Sigmoid colon (tissue), 4 donors: ENCODE results near the gene TSPAN9.

Experiments used
- CTCF ChIP-seq, 4 experiments: fragments of 450-650 bp in 3 of 4; fragments of 200-600 bp in 1 of 4; IDR thresholded peaks; one replicate each; pipeline ENCODE4 v1.5.1; 2016 to 2019; ENCODE audit warnings: antibody characterized with exemption in 4 of 4, mild to moderate bottlenecking in 3 of 4, moderate library complexity in 2 of 4
- POLR2A ChIP-seq, 2 donors: fragments of 450-650 bp; IDR thresholded peaks; one replicate each; pipeline ENCODE4 v1.6.1; 2016; ENCODE audit warnings: antibody characterized with exemption in 2 of 2, mild to moderate bottlenecking in 2 of 2, moderate library complexity in 2 of 2
- POLR2AphosphoS5 ChIP-seq, 4 donors: sonication (generic); formaldehyde crosslinking; IDR thresholded peaks; one replicate each; pipeline ENCODE4 v1.6.1; 2017; ENCODE audit warnings: antibody characterized with exemption in 4 of 4

- no peak for TF ChIP-seq POLR2AphosphoS5 (IDR thresholded peaks at IDR 0.05)
- TF ChIP-seq POLR2A (IDR thresholded peaks at IDR 0.05): no peak
- TF ChIP-seq CTCF (IDR thresholded peaks at IDR 0.05): no peak
These were observed 90.5 kb downstream of the TSPAN9 start for GRCh38 chr12:3167636-3168035.
